ENCODE measurements around the gene RBM43. TPM values are rescaled to one million over a fixed set of nuclear protein-coding genes. Genes with fewer than 3 reads are reported as not detected.

The RBM43 gene
- total and polyA plus RNA-seq, 2 of the 4 experiments (the other 2 are of a cell fraction), result 1.6 to 3.6 TPM

GRCh38 chr2:151246152-151246551 lies 15.5 kb downstream of the RBM43 start:
- Histone ChIP-seq H2BK15ac (ENCODE audit: low read depth, low read length) (no peak overlapping the region), H3K9me3 (ENCODE audit: control insufficient read depth, insufficient read depth, low read length) (peaks cover 4% of the 10 kb centered on the region), H4K20me1 (ENCODE audit: insufficient read depth, low read length) (no peaks in the 10 kb centered on the region), H4K5ac (ENCODE audit: low read depth, low read length) (no peak overlapping the region), H3K27ac (ENCODE audit: insufficient read depth, low read length) (no peak overlapping the region), H2AK9ac (replicated peaks; ENCODE audit: low read depth, low read length, poor library complexity) (no peak overlapping the region), H2AK5ac (ENCODE audit: low read depth, low read length) (no peak overlapping the region), H3K4me2 (ENCODE audit: low read depth, low read length) (no peak overlapping the region), H3K56ac (ENCODE audit: extremely low read depth, insufficient read depth, low read length) (no peak overlapping the region), H4K8ac (ENCODE audit: low read depth in 2 of 2, low read length in 2 of 2) (no peak overlapping the region), H2BK5ac (ENCODE audit: low read depth, low read length, poor library complexity, severe bottlenecking) (no peak overlapping the region), H2BK20ac (ENCODE audit: low read depth, low read length) (no peak overlapping the region), H3K79me1 (ENCODE audit: low read depth in 1 of 2, low read length in 2 of 2) (no peaks in the 10 kb centered on the region), H3K4ac (ENCODE audit: low read depth, low read length) (no peak overlapping the region), H3K9ac (ENCODE audit: low read depth, low read length) (no peak overlapping the region), H4K91ac (ENCODE audit: insufficient read depth, low read depth, low read length) (no peak overlapping the region), H3K27me3 (ENCODE audit: control insufficient read depth, insufficient read depth, low read length) (no peaks in the 10 kb centered on the region), H2AFZ (replicated peaks; ENCODE audit: low read length, poor library complexity) (no peak overlapping the region), H3K9me1 (ENCODE audit: insufficient read depth, low read length) (peaks cover 2% of the 10 kb centered on the region; the same call in 1 of the 2 replicates), H3K4me1 (ENCODE audit: control insufficient read depth, insufficient read depth, low read length) (peaks cover 4% of the 10 kb centered on the region; the same call in 1 of the 2 replicates), H3K23ac (ENCODE audit: low read depth, low read length) (no peak overlapping the region), H2BK120ac (ENCODE audit: low read depth, low read length) (no peak overlapping the region), H3K18ac (ENCODE audit: low read depth, low read length) (no peak overlapping the region), H3K4me3 (ENCODE audit: insufficient read depth, low read depth, low read length) (no peak overlapping the region), H3K36me3 (ENCODE audit: control insufficient read depth, insufficient read depth, low read length) (peaks cover 5% of the 10 kb centered on the region), H3K14ac (replicated peaks; ENCODE audit: low read depth, low read length) (no peak overlapping the region)
- BruUV-seq (replicated peaks), result no TSS peak
- WGBS, 2 experiments (ENCODE audit: extremely low coverage in 2 of 2, insufficient read length in 1 of 2), result no CpG with 5 or more reads among the region's 1 CpG
- dilution Hi-C loops (cut with HindIII; ENCODE audit: low sequenced_read_pairs, unreplicated experiment) (no loop called here), in situ Hi-C loops (cut with MboI; ENCODE audit: low sequenced_read_pairs) (loop anchor here (25.0 kb wide), 2 partner anchors 634 to 1109 kb away; no protein-coding TSS in a partner anchor), intact Hi-C loops (cut with micrococcal nuclease) (no loop called here)
- ATAC-seq (ENCODE audit: low read depth) (no peak), DNase-seq (no peak)
- TF ChIP-seq RAD21 (IDR thresholded peaks at IDR 0.05; ENCODE audit: low read length) (no peak), CTCF (conservative IDR thresholded peaks at IDR 0.05; ENCODE audit: low read depth, low read length) (no peak)
- ChIA-PET POLR2A (ENCODE audit: unreplicated experiment) (no interaction called here), CTCF (no interaction called here)
